ENCODE data around the gene NANS. TPM values are rescaled to one million over a fixed set of nuclear protein-coding genes. Genes with fewer than 3 reads are reported as not detected.
"Not testable (repeated sequence)": the region's sequence is repeated elsewhere in the genome, so short reads cannot be mapped to it uniquely, and the experiment has no call there.

NANS gene
- total RNA-seq, 1 donor from 2014 or later: 44.4 TPM

- no peaks in the 10 kb centered on the region for H3K79me2 ChIP-seq (ENCODE audit: insufficient read depth, low read length)
- H3K4me1 ChIP-seq (ENCODE audit: insufficient read depth, low read length): no peaks in the 10 kb centered on the region
- H3K9ac ChIP-seq (ENCODE audit: low read length): no peak overlapping the region
- no peak overlapping the region for H3K4me2 ChIP-seq (ENCODE audit: low read length)
- H3K4me3 ChIP-seq (ENCODE audit: insufficient read depth, low read depth, low read length): no peak overlapping the region
- no peak overlapping the region for H2AFZ ChIP-seq (ENCODE audit: low read depth, low read length)
- H4K20me1 ChIP-seq (ENCODE audit: insufficient read depth, low read length): no peaks in the 10 kb centered on the region
- H3K4me3 Mint-ChIP-seq (ENCODE audit: unreplicated experiment): peak overlapping the region; percentile 36
- H3K36me3 Mint-ChIP-seq (ENCODE audit: low read depth, unreplicated experiment): peaks cover 8% of the 10 kb centered on the region
- H3K9me3 ChIP-seq (ENCODE audit: insufficient read depth, low read depth, low read length): no peaks in the 10 kb centered on the region
- TF ChIP-seq EZH2 (IDR thresholded peaks at IDR 0.05; ENCODE audit: insufficient read depth, low read length) (no peak), CTCF (IDR thresholded peaks at IDR 0.05; ENCODE audit: insufficient read depth, low read depth, low read length) (no peak)
- no peak for FAIRE-seq
- no peaks in the 10 kb centered on the region for H3K27me3 ChIP-seq (ENCODE audit: insufficient read depth, low read length)
- H3K9me3 Mint-ChIP-seq (ENCODE audit: unreplicated experiment): no peaks in the 10 kb centered on the region
- DNase-seq (ENCODE audit: low read depth): no peak
- H3K27ac ChIP-seq (ENCODE audit: low read depth, low read length): no peak overlapping the region
- peaks cover 12% of the 10 kb centered on the region for H3K27me3 Mint-ChIP-seq (ENCODE audit: low read depth, unreplicated experiment)
- H3K4me1 Mint-ChIP-seq (ENCODE audit: low read depth, unreplicated experiment): peaks cover 2% of the 10 kb centered on the region
- no peak overlapping the region for H3K27ac Mint-ChIP-seq (ENCODE audit: unreplicated experiment)
- H3K36me3 ChIP-seq (ENCODE audit: insufficient read depth, low read length): no peaks in the 10 kb centered on the region
Observed at GRCh38 chr9:98120476-98120875, 63.9 kb downstream of the NANS start.

- TF ChIP-seq EZH2 (IDR thresholded peaks at IDR 0.05; ENCODE audit: insufficient read depth, low read length) (no peak), CTCF (IDR thresholded peaks at IDR 0.05; ENCODE audit: insufficient read depth, low read depth, low read length) (no peak)
- Histone ChIP-seq H3K4me1 (ENCODE audit: insufficient read depth, low read length) (no peaks in the 10 kb centered on the region), H4K20me1 (ENCODE audit: insufficient read depth, low read length) (no peaks in the 10 kb centered on the region), H3K79me2 (ENCODE audit: insufficient read depth, low read length) (no peaks in the 10 kb centered on the region), H3K36me3 (ENCODE audit: insufficient read depth, low read length) (no peaks in the 10 kb centered on the region), H3K27ac (ENCODE audit: low read depth, low read length) (no peak overlapping the region), H3K4me2 (ENCODE audit: low read length) (no peak overlapping the region), H3K27me3 (ENCODE audit: insufficient read depth, low read length) (no peaks in the 10 kb centered on the region), H3K9ac (ENCODE audit: low read length) (no peak overlapping the region), H3K4me3 (ENCODE audit: insufficient read depth, low read depth, low read length) (no peak overlapping the region), H2AFZ (ENCODE audit: low read depth, low read length) (no peak overlapping the region), H3K9me3 (ENCODE audit: insufficient read depth, low read depth, low read length) (no peaks in the 10 kb centered on the region)
- Mint-ChIP-seq H3K4me3 (ENCODE audit: unreplicated experiment) (no peak overlapping the region), H3K9me3 (ENCODE audit: unreplicated experiment) (no peaks in the 10 kb centered on the region), H3K4me1 (ENCODE audit: low read depth, unreplicated experiment) (peaks cover 2% of the 10 kb centered on the region), H3K27me3 (ENCODE audit: low read depth, unreplicated experiment) (peaks cover 12% of the 10 kb centered on the region), H3K36me3 (ENCODE audit: low read depth, unreplicated experiment) (peaks cover 8% of the 10 kb centered on the region), H3K27ac (ENCODE audit: unreplicated experiment) (no peak overlapping the region)
- FAIRE-seq (no peak), DNase-seq (ENCODE audit: low read depth) (no peak)
Observed at GRCh38 chr9:98121058-98121457, 64.5 kb downstream of the NANS start.

GRCh38 chr9:98124091-98124490 is 67.6 kb downstream of the NANS start:
- not testable (repeated sequence) for H3K4me2 ChIP-seq (ENCODE audit: low read length)

More at GRCh38 chr9:98124091-98124490, 67.6 kb downstream of the NANS start:
- H3K4me3 Mint-ChIP-seq (ENCODE audit: unreplicated experiment); H3K36me3 Mint-ChIP-seq (ENCODE audit: low read depth, unreplicated experiment); H3K9me3 ChIP-seq (ENCODE audit: insufficient read depth, low read depth, low read length); H3K27me3 ChIP-seq (ENCODE audit: insufficient read depth, low read length); H3K9me3 Mint-ChIP-seq (ENCODE audit: unreplicated experiment); H3K27ac Mint-ChIP-seq (ENCODE audit: unreplicated experiment); DNase-seq (ENCODE audit: low read depth); FAIRE-seq; H3K9ac ChIP-seq (ENCODE audit: low read length); H2AFZ ChIP-seq (ENCODE audit: low read depth, low read length); H3K79me2 ChIP-seq (ENCODE audit: insufficient read depth, low read length); H4K20me1 ChIP-seq (ENCODE audit: insufficient read depth, low read length); H3K36me3 ChIP-seq (ENCODE audit: insufficient read depth, low read length); H3K27ac ChIP-seq (ENCODE audit: low read depth, low read length); H3K4me1 ChIP-seq (ENCODE audit: insufficient read depth, low read length); H3K4me1 Mint-ChIP-seq (ENCODE audit: low read depth, unreplicated experiment); H3K4me3 ChIP-seq (ENCODE audit: insufficient read depth, low read depth, low read length): not testable (repeated sequence)
- H3K27me3 Mint-ChIP-seq (ENCODE audit: low read depth, unreplicated experiment): peaks cover 12% of the 10 kb centered on the region
